Ramos (cell line): ENCODE results near the gene AAGAB.
"Not testable (repeated sequence)": the region's sequence is repeated elsewhere in the genome, so short reads cannot be mapped to it uniquely, and the experiment has no call there.

Source experiments
- in situ Hi-C: fragments of 300-500 bp; cut with MboI; formaldehyde crosslinking; loops from one replicate; pipeline ENCODE4 v1.14.3; 2022; ENCODE audit warnings: low sequenced_read_pairs; ENCODE audit not compliant: unreplicated experiment

The AAGAB gene

DNA sequence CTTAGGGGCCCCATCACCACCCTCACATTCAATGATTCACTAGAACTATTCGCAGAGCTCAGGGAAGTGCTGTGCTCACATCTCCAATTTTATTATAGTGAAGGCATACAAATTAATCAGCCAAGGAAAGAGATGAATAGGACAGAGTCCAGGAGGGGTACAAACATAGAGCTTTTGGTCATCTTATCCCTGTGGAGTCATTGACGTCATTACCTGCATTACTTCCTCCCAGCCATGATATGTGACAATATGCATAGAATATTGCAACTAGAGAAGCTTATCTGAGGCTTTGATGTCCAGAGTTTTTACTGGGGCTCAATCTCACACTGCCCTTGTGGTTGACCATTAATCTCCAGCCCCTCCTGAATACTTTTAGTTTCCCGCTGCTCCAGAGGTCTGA lies 1.6 kb upstream of the AAGAB start:
- in situ Hi-C loops: no loop called here

DNA sequence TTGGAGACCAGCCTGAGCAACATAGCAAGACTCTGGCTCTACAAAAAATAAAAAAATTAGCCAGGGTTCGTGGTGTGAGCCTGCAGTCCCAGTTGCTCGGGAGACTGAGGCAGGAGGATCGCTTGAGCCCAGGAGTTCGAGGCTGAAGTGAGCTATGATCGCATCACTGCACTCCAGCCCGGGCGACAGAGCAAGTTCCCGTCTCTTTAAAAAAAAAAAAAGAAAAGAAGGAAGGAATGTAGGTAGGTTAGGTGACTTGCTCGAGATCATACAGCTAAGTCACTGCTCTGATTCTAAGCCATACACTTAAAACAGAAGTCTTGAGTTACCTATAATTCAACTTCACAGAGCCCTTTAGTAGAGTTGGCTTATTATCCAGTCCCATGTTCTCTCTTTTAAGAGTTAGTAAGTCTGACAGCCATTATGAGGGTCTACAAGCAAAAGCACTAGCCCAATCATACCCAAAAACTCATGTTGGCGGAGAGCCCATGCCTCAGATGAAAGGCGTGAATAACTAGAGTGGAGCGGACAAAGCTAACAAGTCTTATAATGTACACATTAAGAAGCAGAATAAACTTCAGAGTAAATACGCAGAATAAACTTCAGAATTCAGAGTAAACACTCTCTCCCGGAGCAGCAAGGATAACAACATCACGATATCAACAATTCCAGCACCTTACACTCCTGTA lies 768 bp downstream of the AAGAB start:
- in situ Hi-C loops: no loop called here

DNA sequence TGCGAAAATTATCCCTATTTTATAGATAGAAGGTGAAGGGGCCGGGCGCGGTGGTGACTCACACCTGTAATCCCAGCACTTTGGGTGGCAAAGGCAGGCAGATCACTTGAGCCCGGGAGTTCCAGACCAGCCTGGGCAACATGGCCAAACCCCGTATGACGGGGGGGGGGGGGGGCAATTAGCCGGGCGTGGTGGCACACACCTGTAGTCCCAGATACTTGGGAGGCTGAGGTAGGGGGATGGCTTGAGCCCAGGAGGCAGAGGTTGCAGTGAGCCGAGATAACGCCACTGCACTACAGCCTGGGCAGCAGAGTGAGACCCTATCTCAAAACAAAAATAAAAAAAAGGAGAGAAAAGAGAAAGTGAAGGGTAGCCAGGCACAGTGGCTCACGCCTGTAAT lies 1.4 kb downstream of the AAGAB start:
- in situ Hi-C loops: no loop called here

DNA sequence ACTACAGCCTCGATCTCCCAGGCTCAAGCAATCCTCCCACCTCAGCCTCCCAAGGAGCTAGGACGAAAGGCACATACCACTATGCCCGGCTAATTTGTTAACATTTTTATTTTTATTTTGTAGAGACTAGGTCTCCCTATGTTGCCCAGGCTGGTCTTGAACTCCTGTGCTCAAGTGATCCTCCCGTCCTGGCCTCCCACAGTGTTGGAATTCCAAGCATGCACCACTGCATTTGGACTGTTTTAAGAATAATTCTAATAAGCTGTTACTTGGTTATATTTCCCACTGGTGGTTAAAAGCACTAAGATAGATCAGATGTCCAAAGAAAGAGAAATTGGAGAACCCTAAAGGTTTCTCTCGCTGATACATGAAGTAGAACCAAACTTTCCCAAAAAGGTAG lies 3.1 kb downstream of the AAGAB start:
- in situ Hi-C loops: no loop called here

DNA sequence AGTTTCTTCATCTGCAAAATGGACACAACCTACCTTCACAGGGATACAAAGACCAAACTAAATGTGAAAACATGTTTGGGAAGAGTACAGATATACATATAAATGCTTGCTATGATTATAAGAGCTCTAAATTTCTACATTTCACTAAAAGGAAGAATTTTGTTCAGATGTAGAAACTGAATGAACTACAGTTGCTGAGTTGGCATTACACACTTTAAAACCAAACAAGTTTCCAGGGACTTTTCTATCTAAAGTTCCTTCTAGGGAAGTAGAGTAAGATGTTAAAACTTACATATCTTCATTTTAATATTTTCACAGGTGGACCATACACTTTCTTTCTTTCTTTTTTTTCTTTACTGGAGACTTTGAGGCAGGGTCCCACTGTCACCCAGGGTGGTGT lies 4.6 kb downstream of the AAGAB start:
- in situ Hi-C loops: no loop called here

DNA sequence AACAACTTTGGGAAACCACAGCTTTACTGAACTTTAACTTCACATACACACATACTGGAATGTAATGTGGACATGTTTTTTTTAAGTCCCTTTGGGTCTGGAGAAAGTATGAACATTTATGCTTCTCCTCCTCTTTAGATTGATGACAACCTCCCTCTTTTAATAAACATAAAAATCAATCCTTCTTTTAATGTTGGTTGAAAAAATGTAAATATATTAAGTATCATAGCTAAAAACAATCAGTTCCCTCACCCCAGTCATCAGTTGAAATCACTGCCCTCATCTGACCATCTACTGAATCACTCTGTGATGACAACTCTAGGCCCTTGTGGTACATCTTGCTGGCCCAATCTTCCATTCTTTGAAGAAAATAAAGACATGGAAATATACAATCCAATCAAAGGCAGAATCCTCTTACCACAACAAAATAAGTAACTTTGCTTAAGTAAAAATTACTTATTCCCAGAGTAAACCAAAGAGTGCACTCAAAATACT lies 6.4 kb downstream of the AAGAB start:
- in situ Hi-C loops: no loop called here

DNA sequence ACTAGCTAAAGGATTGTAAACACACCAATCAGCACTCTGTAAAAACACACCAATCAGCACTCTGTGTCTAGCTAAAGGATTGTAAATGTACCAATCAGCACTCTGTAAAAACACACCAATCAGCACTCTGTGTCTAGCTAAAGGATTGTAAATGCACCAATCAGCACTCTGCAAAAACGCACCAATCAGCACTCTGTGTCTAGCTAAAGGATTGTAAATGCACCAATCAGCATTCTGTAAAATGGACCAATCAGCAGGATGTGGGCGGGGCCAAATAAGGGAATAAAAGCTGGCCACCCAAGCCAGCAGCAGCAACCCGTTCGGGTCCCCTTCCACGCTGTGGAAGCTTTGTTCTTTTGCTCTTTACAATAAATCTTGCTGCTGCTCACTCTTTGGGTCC lies 7.9 kb downstream of the AAGAB start:
- in situ Hi-C loops: not testable (repeated sequence)

DNA sequence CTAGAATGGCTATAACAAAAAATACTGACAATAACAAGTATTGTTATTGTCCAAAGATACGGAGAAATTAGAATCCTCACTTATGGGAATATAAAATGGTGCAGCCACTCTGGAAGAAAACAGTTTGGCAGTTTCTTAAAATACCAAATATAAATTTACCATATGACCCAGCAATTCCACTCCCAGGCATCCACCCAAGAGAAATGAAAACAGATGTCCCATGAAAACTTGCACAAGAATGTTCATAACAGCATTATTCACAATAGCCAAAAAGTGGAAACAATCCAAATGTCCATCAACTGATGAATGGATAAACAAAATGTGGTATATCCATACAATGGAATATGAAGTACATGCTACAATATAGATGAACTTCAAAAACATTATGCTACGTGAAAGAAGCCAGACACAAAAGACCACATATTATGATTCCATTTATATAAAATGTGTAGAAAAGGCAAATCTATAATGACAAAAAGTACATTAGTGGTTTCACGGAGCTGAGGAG lies 9.4 kb downstream of the AAGAB start:
- in situ Hi-C loops: no loop called here

DNA sequence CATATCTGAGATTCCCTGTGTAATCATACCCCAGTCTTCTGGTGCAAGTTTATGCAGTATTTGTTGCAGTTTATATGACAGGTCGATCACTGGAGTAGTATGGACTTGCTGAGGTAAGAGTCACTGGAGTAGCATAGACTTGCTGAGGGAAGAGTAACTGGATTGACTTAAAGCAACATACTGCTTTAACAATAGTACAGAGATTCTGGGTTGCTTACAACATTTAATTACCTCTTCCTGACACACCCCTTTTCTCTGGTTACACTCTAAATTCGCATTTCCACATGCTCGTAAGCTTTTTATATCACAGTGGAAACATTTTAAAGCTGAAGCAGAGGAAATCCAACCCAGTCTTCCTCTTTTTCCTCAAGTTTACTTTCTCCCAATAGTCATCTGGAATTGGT lies 11.8 kb downstream of the AAGAB start:
- in situ Hi-C loops: no loop called here

DNA sequence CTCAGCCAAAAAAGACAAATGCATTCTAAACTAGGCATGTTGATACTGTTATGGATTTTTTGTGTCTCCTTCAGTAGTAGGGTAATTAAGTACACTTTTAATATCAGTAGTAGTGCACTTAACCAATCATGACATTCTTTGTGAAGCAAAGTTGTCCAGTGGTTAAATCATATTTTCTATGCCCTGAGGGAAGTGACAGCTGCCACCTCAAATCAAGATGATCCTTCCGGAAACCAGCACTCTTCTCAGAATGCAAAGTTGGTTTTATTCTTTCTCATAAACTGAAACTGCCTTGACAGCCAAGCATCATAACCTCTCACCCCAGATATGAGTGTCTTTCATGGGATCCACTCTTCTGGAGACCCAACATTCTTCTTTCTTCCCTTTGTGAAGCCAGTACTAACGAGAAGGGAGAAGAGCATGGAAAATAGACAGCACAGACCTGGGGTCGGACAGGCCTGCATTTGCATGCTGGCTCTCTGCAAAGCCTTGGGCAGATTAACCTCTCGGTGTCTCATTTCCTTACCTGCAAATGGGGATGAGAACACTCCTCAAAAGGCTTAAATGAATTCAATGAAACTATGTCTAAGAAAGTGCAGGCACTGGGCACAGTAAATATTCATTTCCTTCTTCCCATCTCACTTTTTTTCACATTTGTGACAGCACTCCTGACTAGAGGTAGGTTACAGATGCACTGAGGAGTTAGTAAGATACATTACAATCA lies 13.2 kb downstream of the AAGAB start:
- in situ Hi-C loops: no loop called here

DNA sequence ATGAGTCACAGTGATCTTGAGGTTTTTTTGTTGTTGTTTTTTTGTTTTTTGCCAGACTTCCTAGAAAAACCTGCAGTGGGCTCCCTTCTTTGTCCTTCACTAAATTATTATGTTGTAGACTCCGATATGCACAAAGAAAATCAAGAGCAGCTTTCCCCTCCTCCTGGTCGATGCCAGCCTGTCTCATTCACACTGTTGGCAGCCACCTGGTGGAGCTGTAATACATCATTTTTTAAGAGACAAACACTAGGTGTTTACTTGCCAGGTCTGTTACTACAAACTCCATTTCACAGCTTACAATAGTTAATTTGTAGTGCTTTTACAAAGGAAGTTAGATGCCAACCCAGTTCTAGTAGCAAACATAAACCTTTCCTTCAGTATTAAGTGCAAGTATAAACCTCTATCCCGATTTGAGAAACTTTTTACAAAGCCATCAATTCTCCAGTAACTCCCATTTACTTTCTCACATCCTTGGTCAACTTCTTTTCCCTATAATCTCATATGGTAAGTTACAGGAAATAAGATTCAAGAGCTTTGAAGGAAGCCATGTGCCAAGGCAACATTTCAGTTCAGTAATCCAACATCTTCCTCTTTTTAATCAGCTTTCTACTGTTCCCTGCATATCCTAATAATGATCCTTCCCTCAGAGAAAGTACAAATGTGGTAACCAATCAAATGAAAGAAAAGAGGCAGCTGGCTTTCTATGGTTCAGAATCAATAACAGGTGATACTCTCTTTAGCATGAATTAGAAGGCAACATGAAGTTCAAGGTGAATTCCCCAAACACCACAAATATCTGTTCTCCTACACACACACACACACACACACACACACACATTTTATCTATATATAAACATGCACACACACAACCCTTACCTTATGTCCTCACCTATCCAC lies 14.0 kb downstream of the AAGAB start:
- in situ Hi-C loops: no loop called here

DNA sequence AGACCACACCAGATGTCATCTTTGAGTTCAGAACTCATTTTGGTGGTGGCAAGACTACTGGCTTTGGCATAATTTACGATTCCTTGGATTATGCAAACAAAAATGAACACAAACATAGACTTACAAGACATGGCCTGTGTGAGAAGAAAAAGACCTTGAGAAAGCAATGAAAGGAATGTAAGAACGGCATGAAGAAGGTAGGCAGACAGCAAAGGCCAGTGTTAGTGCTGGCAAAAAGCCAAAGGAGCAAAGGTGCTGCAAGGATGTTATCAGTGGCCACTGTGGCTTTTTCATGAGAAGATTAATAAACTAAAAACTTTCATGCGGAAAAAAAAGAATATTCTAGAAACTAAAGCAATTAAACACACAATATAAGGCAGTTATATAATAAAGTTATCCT lies 21.9 kb downstream of the AAGAB start:
- in situ Hi-C loops: no loop called here

DNA sequence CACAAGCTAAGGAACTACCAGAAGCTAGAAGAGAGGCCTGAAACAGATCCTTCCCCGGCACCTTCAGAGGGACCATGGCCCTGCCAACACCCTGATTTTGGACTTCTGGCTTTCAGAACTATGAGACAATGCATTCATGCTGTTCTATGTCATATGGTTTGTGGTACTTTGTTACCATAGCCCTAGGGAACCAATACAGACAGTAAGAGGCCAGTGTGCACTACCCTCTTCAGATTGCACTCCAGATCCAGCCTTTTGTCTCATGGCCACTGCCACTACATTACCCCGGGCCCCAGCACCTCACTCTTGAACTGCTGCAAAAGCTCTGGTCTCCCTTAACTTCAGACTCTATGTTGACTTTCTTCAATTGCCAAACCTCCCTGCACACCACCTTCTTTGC lies 24.0 kb downstream of the AAGAB start:
- in situ Hi-C loops: no loop called here

DNA sequence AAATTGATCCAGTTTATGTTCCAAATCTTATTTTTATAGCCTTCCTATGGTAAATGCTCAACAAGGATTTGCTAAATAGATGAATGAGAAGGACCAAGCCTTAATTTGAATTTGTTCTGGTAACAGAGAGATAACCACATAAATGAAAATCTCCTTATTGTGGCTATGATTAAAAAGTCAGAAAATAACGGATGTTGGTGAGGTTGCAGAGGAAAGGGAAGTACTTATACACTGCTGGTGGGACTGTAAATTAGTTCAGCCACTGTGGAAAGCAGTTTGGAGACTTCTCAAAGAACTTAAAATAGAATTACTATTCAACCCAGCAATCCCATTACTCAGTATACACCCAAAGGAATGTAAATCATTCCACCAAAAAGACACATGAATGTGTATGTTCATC lies 26.2 kb downstream of the AAGAB start:
- in situ Hi-C loops: no loop called here

DNA sequence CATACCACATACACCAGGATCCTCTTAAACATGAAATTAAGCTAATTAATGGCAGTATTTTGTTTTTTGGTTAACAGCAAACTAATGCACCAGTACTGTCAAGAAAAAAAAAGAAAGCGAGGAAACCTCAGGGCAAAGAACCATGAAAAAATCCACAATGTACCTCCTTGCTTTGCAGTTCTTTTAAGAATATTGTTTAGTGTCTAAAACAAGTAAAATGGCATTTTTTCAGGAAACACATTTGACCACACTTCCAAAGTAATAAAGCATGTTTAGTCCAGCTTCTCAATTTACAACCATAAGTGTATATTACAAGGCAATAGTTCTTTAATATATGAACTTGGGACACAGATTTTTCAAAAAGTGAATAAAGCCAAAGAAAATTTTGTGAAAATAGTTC lies 26.6 kb downstream of the AAGAB start:
- in situ Hi-C loops: no loop called here

DNA sequence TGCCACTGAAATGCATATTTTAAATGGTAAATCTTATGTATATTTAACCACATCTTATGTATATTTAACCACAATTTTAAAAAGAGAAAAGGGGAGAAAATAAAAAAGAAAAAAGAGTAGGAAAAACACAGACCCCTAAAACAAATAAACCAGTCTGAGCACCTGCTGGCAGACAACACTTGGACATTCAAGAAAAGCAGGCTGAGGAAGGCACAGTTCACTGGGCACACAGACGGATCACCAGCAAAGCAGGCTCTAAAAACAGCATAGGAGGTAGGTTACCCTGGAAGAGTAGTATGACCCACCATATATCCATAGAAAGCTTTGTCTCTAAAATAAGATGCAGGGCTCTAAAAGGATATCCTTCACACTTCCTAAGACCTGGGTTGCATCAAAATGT lies 27.0 kb downstream of the AAGAB start:
- in situ Hi-C loops: no loop called here

DNA sequence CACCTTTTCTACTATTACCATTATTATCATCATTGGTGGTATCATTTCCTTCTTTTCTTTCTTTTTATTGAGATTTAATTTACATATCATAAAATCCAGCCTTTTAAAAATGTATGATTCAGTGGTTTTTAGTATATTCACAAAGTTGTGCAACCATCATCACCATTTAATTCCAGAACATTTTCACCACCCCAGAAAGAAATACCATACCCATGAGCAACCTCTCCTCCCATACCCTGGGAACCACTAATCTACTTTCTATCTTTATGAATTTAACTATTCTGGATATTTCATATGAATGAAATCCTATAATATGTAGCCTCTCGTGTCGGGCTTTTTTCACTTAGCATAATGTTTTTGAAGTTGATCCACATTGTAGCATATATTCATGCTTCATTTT lies 29.1 kb downstream of the AAGAB start:
- in situ Hi-C loops: no loop called here

DNA sequence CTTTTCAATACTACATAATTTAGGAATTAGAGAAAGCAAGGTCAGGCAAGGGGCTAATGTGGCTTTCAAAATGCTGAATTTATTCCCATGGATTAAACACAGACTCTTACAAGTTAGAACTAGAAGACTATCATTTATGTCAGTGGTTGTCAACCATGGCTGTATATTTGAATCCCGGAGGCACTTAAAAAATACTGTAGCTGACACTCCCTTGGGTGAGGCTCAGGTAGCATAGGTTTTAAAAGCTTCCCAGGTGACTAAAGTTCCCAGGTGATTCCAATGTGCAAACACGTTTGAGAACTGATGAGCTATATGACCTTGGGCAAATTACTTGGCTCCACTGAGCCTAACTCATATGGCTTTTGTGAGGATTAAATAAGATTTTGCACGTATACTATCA lies 29.6 kb downstream of the AAGAB start:
- in situ Hi-C loops: no loop called here

DNA sequence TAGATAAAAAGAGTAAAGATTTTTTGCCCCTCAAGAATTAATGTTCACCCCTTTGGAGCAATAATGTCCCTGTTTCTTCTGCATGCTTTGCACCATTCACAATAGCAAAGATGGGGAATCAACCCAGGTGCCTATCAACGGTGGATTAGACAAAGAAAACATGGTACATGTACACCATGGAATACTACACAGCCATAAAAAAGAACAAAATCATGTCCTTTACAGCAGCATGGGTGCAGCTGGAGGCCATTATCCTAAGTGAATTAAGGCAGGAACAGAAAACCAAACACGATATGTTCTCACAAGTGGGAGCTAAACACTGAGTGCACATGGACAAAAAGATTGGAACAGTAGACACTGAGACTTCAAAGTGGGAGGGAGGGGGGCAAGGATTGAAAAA lies 35.2 kb downstream of the AAGAB start:
- in situ Hi-C loops: no loop called here

DNA sequence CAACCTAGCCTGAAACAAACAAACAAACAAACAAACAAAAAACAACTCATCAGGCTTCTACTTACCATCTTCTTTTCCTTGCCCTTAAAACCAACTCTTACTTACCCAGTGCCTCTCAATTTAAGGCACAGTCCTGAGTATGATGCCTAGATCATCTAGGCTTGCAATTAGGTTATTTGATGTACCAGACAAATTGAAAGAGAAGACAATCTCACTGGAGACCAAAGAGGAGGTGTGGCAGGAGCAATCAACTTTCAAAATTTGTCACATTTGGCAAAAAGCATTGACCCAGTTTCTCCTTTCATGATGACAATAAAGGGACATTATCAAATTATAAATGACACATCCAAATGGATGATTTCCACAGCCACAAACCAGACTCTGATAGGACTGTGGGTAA lies 36.0 kb downstream of the AAGAB start:
- in situ Hi-C loops: no loop called here

DNA sequence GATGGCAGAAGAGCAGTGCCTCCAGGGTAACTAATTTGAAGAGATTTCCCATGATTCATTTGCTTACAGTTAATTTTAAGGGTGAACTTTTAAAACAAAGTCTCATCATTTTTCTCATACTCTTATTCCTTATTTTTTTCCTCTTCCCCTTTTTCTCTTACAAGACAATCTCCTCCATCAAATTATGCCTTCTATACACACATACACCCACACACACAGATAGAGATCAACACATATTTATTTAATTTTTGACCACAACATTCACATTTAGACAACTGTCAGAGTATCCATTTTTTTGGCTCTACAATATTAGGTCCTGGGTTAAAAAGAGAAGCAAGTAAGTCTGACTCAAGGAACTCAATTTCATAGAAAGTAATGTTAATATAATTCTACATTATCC lies 37.6 kb downstream of the AAGAB start:
- in situ Hi-C loops: no loop called here
